GM10248 (cell line): ENCODE measurements around the gene GRHL3.

Experiments used
- CTCF ChIA-PET: fragments of 300-600 bp; sonication (Branson Sonifier 250); formaldehyde crosslinking; extraction: SDS; loops from one replicate; lab custom pipeline; 2021; ENCODE audit warnings: antibody characterized with exemption; lab: Yijun Ruan, JAX
- POLR2A ChIA-PET: fragments of 350-650 bp; sonication (Branson Sonifier 250); formaldehyde crosslinking; extraction: SDS; loops from one replicate; lab custom pipeline; 2020; ENCODE audit warnings: antibody characterized with exemption; lab: Yijun Ruan, JAX
- DNase-seq: peaks from one replicate; pipeline ENCODE4 v3.0.0; 2012; ENCODE audit errors: extremely low spot score
- TF ChIP-seq, protein P1 (sequence below): IDR thresholded peaks from 2 replicates; pipeline ENCODE4 v1.5.1; 2012; ENCODE audit warnings: mild to moderate bottlenecking, low read depth; ENCODE audit errors: extremely low read depth, missing control alignments, control extremely low read depth

GRHL3 gene

DNA sequence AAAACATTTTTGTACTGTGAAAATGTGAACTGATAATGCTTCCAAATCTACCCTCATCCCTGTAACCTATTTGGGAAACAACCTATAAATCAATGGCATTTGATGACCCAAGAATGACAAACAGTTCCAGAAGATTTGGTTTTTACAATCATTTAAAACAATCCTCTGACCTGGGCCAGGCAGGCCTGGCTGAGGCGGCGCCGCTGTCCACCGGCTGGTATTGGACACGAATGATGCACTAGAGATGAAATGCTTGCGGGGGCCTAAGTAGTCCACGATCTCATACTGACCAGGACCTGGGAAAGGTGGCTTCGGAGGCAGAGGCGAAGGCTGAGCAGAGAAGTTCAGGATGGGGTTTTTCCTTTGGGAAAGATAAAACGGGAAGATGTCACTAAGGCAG, 41.5 kb downstream of the GRHL3 start:
- TF ChIP-seq, protein P1, sequence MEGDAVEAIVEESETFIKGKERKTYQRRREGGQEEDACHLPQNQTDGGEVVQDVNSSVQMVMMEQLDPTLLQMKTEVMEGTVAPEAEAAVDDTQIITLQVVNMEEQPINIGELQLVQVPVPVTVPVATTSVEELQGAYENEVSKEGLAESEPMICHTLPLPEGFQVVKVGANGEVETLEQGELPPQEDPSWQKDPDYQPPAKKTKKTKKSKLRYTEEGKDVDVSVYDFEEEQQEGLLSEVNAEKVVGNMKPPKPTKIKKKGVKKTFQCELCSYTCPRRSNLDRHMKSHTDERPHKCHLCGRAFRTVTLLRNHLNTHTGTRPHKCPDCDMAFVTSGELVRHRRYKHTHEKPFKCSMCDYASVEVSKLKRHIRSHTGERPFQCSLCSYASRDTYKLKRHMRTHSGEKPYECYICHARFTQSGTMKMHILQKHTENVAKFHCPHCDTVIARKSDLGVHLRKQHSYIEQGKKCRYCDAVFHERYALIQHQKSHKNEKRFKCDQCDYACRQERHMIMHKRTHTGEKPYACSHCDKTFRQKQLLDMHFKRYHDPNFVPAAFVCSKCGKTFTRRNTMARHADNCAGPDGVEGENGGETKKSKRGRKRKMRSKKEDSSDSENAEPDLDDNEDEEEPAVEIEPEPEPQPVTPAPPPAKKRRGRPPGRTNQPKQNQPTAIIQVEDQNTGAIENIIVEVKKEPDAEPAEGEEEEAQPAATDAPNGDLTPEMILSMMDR = no peak
- POLR2A ChIA-PET = no interaction called here
- CTCF ChIA-PET = interaction anchor here (0.8 to 2.2 kb wide), 5 partner anchors 12 to 210 kb away, joined by 3 to 11 read pairs (median 4); no protein-coding TSS in a partner anchor
- DNase-seq = no peak

DNA sequence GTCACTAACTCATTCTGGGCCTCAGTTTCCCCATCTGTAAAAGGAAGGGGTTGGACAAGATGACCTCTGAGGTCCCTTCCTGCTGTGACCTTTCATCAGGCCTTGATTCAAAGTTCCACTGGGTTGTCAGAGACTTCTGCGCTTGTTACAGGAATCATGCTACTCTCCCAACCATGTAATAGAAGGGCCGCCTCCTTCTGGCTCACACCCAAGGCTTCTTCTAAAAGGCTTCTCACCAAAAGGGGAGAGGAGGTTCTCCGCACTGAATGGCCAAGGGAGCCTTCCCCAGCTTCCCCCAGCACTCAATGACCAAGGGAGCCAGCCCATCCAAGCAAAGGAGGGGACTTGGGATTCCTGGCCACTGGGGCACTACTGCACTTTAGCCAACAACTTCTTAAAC, 42.7 kb downstream of the GRHL3 start:
- ChIA-PET CTCF (interaction anchor here (1.2 to 1.9 kb wide), 3 partner anchors 13 to 163 kb away, joined by 3 to 6 read pairs (median 4); no protein-coding TSS in a partner anchor), POLR2A (no interaction called here)
- DNase-seq = no peak
- TF ChIP-seq, protein P1 = no peak

DNA sequence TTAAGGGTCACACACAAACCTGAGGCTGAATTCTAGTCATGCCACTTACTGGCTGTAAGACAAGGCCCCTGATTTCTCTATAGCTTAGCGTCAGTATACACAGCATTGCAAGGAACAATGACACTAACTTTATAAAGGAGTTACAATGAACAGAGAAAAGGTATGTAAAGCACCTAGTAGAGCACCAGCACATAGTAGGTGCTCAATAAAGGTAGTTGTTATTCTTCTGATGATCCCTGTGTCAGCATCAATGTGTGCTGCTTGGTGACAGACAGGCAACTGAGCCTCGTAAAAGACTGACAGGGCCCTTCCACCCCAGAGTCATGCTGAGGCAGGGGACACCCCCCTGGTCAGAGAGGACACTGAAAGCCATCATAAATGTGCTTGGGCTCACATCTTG, 43.2 kb downstream of the GRHL3 start:
- ChIA-PET POLR2A (no interaction called here), CTCF (interaction anchor here (1.2 to 1.6 kb wide), 3 partner anchors 29 to 164 kb away, joined by 3 to 7 read pairs (median 4); no protein-coding TSS in a partner anchor)
- no peak for DNase-seq
- TF ChIP-seq, protein P1 = no peak

DNA sequence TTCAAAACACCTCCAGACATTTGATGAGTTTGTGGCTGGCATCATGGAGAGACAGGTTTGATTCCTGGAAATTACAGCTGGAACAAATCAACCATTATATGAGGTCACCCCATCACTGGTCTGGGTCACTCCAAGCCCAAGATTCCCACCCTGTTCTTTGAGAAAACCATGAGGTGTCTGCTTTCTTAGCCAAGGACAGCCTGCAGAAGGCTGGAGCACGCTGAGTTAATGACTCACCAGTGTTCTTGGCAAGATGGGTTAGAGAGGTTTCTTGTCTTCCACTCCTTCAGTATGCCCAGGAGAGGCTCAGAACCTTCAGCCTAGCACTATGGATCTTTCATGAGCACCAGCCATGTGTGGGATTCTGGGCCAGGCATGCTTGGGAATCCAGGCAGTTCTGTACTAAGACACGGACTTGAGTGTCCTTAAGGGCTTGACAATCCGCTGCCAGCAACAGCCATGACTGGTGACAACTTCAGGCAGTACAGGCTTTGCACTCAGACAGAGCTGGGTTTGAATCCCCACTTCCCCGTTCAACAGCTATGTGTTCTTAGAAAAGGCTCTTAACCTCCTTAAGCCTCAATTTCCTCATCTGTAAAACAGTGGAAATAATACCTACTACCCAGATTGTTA, 43.9 kb downstream of the GRHL3 start:
- DNase-seq = no peak

DNA sequence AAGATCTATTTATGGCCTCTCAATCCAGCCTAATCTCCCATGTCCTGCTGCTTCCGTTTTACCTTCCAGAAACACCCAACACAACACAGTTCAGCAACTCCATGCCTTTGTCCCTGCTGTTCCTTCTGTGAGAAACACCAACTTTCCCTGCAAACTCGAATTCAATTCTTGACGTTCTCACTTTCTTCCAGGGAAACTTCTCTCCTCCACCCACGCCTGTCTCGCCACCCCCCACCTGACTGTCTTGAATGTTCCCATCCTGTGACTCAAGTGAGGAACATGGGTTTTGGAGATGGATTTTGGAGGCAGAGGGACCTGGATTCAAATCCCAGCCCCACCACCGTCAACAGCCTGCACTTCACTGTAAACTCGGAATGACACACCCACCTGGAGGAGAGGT, 44.8 kb downstream of the GRHL3 start:
- DNase-seq = no peak
- ChIA-PET CTCF (interaction anchor here (1.5 to 5.4 kb wide), 3 partner anchors 13 to 164 kb away, joined by 3 to 31 read pairs (median 3); no protein-coding TSS in a partner anchor), POLR2A (no interaction called here)
- TF ChIP-seq, protein P1 = no peak

More for the DNA sequence above, 43.9 kb downstream of the GRHL3 start:
- TF ChIP-seq, protein P1 = no peak
- POLR2A ChIA-PET = no interaction called here
- CTCF ChIA-PET = interaction anchor here (0.6 to 1.6 kb wide), 4 partner anchors 12 to 163 kb away, joined by 3 to 7 read pairs (median 3); no protein-coding TSS in a partner anchor

DNA sequence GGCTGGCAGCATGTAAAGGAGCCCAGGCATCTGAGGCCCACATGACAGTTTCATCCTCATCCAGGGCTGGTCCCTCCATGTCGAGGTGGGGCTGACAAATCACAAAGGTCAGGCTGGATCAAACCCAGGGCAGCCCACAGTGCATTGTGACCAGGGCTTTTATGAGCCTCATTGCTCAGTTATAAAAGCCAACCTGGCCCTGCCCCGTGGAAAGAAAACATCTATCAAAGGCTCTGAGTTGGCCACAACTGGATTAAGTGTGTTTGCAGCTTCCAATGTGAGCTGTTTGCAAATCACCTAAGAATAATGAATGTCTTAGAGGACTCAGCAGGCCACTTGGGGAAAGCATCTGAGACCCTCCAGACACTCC, 45.4 kb downstream of the GRHL3 start:
- POLR2A ChIA-PET = no interaction called here
- CTCF ChIA-PET = interaction anchor here (1.1 to 5.4 kb wide), 6 partner anchors 13 to 214 kb away, joined by 3 to 31 read pairs (median 4); no protein-coding TSS in a partner anchor
- TF ChIP-seq, protein P1 = no peak
- no peak for DNase-seq
